ENCODE data around the gene CDH9.

DNA sequence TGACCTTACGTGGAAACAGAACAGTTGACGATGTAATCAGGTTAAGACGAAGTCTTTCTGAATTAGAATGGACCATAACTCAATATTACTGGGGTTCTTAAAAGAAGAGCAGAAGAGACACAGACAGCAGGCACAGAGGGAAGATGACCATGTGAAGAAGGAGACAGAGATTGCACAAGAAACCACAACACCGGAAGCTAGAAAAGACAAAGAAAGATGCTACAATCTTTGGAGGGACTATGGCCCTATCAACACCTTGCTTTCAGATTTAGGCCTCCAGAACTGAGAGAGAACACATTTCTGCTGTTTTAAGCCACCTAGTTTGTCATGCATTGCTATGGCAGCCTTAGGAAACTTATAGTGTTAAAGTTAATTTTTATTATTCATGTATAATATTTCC is 27.1 kb downstream of the CDH9 start:
- TF ChIP-seq CHD2 (IDR thresholded peaks at IDR 0.05; ENCODE audit: low read length, partially characterized antibody), result no peak
- TF ChIP-seq CEBPB (IDR thresholded peaks at IDR 0.05), result no peak
- TF ChIP-seq POLR2A (IDR thresholded peaks at IDR 0.05; ENCODE audit: low read length), result no peak
- TF ChIP-seq, protein P1, sequence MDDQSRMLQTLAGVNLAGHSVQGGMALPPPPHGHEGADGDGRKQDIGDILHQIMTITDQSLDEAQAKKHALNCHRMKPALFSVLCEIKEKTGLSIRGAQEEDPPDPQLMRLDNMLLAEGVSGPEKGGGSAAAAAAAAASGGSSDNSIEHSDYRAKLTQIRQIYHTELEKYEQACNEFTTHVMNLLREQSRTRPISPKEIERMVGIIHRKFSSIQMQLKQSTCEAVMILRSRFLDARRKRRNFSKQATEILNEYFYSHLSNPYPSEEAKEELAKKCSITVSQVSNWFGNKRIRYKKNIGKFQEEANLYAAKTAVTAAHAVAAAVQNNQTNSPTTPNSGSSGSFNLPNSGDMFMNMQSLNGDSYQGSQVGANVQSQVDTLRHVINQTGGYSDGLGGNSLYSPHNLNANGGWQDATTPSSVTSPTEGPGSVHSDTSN (IDR thresholded peaks at IDR 0.05), result no peak
- TF ChIP-seq PHF8 (IDR thresholded peaks at IDR 0.05; ENCODE audit: borderline replicate concordance, low read depth), result no peak
- TF ChIP-seq, protein P2, sequence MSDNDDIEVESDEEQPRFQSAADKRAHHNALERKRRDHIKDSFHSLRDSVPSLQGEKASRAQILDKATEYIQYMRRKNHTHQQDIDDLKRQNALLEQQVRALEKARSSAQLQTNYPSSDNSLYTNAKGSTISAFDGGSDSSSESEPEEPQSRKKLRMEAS (IDR thresholded peaks at IDR 0.05), result no peak
